ENCODE measurements around the gene FEM1A.
"Not testable (repeated sequence)": the region's sequence is repeated elsewhere in the genome, so short reads cannot be mapped to it uniquely, and the experiment has no call there.

Gene FEM1A

DNA sequence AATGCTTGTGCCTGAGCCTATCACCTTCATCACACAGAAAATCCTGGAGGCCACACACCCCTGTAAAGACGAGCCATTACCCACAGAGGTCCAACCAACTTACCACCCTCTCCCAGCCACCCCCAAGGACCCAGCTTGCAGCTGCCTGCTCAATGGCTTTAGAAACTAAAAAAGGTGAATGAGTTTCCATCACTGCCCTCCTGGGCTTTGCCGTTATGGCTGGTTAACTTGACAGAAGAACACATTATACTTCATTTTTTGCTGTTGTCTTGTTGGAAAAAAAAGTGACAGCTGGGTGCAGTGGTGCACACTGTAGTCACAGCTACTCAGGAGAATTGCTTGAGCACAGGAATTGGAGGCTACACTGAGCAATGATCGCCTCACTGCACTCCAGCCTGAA, 17.4 kb upstream of the FEM1A start:
- no peak for DNase-seq

DNA sequence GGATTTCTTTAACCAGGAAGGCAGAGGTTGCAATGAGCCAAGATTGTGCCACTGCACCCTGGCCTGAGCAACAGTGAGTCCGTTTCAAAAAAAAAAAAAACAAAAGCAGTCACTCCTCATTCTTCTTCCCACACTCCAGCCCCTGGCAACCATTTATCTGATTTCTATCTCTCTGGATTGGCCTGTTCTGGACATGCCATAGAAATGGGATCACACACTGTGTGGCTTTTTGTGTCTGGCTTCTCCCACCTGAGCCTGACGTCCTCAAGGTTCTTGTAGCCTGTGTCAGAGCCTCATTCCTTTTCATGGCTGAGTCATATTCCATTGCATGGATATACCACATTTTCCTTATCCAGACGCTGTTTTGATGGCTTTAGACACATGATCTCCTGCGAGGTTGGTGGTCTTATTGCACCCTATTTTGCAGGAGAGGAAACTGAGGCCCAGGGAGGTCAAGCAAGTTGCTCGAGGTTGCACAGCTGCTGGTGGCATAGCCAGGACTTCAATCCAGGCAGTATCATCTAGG, 15.8 kb upstream of the FEM1A start:
- no peak for DNase-seq

DNA sequence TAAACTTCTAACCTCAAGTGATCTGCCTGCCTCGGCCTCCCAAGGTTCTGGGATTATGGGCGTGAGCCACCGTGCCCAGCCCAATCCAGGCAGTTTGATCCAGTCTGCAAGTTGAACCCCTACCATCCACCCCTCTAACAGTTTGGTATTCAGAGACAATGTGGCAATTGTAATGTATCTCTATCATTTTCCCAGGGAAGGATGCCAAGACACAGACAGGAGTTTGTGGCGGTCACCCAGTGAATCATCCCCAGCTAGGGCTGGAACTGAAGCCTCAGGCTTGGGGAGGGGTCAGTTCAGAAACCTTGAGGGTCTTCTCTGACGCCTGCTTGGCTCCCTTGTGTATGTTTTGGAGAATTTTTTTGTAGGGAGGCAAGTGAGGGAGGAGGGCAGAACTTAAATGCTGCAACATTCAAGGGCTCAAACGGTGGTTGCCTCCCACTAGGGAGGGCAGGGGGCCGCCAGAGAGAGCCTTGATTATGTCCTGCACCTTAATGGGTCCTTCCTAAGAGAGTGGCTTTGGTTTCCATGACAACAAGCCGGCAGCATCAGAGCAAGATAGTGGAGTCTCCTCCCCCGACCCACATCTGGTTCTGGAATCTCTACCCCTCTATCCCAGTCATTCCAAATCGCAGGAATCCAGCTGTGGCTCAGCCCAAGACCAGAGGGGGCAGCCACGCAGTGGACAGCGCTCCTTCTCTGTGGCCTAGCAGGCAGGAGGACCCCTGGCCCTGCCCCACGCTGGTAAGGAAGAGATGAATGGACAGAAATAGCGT, 14.9 kb upstream of the FEM1A start:
- no peak for DNase-seq

DNA sequence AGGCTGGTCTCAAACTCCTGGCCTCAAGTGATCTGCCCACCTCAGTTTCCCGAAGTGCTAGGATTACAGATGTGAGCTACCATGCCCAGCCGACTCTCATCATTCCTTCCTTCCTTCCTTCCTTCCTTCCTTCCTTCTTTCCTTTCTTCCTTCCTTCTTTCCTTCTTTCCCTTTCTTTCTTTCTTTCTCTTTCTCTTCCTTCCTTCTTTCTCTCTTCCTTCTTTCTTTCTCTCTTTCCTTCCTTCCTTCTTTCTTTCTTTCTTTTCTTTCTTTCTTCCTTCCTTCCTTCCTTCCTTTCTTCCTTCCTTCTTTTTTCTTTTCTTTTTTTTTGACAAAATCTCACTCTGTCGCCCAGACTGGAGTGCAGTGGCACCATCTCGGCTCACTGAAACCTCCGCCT, 13.4 kb upstream of the FEM1A start:
- not testable (repeated sequence) for DNase-seq

DNA sequence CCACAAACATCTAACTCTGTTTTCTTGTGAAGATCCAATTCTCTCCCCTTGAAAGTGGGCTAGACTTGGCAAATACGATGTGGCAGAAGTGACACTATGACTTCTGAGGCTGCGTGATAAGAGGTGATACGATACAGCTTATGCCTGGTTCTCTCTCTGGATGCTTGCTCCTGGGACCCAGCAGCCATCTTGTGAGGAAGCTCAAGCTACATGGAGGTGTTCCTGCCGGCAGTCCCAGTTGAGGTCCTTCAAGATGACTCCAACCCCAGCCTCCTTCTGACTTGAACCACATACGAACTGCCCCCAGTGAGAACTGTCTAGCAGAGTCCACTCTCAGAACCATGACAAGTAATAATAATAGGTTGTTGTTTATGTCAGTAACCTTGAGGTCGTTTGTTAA, 10.7 kb upstream of the FEM1A start:
- DNase-seq: no peak

DNA sequence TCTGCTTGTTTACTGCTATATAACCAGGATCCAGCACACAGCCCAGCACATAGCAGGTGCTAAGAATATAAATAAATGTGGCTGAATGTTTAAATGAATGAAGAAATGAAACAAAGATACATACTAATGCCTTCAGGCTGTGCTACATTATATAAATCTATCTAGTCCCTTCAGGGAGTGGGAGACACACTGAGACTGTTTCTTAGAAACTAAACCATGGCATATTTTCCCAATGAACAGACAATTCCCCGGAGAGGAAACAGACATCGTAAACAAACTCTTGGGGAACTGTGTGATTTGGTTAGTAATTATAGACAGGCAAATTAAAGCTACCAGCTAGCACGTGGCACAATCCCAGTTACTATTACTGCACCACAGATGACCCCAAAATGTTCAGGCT, 9.7 kb upstream of the FEM1A start:
- DNase-seq: no peak

DNA sequence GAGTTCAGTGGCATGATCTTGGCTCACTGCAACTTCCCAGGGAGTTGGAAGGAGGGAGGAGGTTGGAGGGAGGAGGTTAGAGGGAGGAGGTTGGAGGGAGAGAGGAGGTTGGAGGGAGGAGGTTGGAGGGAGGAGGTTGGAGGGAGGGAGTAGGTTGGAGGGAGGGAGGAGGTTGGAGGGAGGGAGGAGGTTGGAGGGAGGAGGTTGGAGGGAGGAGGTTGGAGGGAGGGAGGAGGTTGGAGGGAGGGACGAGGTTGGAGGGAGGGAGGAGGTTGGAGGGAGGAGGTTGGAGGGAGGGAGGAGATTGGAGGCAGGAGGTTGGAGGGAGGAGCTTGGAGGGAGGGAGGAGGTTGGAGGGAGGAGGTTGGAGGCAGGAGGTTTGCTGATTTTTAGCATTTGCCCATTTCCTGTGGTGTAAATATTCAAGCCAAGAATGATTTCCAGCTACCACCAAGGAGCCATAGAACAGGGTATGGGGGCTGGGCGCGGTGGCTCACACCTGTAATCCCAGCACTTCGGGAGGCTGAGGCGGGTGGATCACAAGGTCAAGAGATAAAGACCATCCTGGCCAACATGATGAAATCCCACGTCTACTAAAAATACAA, 5.0 kb upstream of the FEM1A start:
- DNase-seq: not testable (repeated sequence)

DNA sequence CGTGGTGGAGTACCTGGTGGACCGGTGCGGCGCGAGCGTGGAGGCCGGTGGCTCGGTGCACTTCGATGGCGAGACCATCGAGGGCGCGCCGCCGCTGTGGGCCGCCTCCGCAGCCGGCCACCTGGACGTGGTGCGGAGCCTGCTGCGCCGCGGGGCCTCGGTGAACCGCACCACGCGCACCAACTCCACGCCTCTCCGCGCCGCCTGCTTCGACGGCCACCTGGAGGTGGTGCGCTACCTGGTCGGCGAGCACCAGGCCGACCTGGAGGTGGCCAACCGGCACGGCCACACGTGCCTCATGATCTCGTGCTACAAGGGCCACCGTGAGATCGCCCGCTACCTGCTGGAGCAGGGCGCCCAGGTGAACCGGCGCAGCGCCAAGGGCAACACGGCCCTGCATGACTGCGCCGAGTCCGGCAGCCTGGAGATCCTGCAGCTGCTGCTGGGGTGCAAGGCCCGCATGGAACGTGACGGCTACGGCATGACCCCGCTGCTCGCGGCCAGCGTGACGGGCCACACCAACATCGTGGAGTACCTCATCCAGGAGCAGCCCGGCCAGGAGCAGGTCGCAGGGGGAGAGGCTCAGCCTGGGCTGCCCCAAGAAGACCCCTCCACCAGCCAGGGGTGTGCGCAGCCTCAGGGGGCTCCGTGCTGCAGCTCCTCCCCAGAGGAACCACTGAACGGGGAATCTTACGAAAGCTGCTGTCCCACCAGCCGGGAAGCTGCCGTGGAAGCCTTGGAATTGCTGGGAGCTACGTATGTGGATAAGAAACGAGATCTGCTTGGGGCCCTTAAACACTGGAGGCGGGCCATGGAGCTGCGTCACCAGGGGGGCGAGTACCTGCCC, 708 bp downstream of the FEM1A start:
- not testable (repeated sequence) for DNase-seq

DNA sequence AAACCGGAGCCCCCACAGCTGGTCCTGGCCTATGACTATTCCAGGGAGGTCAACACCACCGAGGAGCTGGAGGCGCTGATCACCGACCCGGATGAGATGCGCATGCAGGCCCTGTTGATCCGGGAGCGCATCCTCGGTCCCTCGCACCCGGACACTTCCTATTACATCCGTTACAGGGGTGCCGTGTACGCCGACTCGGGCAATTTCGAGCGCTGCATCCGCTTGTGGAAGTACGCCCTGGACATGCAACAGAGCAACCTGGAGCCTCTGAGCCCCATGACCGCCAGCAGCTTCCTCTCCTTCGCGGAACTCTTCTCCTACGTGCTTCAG, 1.3 kb downstream of the FEM1A start:
- DNase-seq: not testable (repeated sequence)

DNA sequence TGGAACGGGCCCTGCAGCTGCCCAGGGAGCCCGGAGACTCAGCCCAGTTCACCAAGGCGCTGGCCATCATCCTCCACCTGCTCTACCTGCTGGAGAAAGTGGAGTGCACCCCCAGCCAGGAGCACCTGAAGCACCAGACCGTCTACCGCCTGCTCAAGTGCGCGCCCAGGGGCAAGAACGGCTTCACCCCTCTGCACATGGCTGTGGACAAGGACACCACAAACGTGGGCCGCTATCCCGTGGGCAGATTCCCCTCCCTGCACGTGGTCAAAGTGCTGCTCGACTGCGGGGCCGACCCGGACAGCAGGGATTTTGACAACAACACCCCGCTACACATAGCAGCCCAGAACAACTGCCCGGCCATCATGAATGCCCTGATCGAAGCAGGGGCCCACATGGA, 1.7 kb downstream of the FEM1A start:
- not testable (repeated sequence) for DNase-seq

DNA sequence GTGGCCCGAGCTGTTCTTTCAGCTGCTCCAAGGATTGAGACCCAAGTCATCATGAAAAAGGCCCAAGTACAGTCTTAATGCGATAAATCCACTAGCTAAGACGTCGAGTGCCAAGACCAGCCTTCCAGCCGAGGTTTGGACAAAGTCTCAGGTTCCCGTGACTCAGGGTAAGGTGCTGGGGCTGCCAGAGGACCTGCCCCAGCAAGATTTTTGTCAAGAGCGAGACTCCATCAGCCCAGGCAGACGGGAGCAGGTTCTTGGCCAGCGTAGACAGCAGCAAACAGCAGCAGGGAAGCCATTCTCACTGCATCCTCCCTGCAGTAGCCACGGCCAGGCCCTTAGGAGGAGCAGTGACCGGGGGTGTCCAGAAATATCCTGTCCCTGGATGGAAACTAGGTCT, 3.4 kb downstream of the FEM1A start:
- no peak for DNase-seq

DNA sequence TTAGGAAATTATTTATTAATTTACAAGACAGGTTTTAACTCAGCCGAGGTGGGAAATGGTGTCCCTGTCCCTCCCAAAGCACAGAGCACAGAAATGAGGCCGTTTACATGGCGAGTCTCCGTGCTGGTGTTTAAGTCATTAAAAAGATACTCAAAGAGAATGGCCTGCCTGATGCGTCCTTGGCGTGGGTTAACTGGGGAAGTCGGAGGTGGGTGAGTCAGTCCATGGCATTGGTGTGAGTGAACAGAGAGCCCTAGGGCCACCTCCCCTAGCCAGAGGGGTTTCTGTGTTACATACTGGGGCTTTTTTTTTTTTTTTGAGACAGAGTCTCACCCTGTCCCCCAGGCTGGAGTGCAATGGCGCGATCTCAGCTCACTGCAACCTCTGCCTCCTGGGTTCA, 3.9 kb downstream of the FEM1A start:
- no peak for DNase-seq

DNA sequence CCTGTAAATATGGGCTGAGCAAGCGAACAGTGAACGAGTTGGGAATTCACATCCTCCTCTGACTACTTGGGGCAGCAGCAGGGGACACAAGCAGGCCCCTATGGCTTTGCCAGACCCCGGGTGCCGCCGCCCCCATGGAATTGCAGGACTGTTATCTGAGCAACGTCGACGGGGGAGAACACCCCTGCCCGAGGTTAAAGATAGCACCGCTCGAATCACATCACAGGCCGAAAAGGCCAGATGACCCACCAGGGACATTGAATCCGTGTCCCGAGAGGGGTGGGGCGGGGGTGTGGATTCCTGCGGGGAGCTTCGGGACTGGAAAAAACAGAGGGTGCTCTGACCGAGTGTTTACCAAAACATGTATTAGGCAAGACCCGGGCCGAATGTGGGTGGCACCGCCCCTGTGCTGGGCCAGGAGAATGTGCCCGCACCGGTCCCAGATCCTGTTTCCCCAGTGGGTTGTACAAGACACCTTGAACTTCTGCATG, 9.1 kb downstream of the FEM1A start:
- no peak for DNase-seq

DNA sequence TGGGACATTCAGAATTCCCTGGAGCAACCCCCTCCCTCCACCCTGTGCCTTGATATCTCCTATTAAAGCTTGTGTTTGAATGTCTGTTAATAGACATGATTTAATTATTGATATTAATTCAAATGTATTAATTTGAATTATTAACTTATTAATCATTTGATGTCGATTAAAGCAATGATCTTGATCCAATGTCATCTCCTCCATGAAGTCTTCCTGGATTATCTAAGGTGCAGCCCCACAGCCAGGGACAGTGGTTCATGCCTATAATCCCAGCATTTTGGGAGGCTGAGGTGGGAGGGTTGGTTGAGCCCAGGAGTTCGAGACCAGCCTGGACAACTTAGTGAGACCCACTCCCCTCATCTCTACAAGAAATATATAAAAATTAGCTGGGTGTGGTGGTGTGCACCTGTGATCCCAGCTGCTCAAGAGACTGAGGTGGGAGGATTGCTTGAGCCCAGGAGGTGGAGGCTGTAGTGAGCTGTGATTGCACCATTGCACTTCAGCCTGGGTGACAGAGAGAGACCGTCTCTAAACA, 9.6 kb downstream of the FEM1A start:
- no peak for DNase-seq

DNA sequence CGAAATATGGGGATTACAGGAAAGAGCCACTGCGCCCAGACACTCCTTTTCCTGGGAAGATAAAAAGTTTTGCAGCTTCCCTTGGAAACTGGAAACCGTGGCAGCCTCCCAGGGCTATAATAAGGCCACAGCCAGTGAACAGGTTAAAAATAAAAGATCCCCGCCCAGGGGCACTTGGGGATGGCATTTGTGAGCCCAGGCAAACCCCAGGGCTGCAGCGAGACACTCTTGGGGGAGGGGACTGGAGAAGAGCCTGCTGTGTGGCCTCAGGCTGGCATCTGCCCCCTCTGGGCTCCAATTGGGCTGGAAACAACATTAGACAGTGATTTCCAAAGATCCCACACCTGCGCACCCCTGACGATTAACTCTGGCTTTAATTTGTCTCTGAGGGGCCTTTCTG, 11.2 kb downstream of the FEM1A start:
- no peak for DNase-seq

DNA sequence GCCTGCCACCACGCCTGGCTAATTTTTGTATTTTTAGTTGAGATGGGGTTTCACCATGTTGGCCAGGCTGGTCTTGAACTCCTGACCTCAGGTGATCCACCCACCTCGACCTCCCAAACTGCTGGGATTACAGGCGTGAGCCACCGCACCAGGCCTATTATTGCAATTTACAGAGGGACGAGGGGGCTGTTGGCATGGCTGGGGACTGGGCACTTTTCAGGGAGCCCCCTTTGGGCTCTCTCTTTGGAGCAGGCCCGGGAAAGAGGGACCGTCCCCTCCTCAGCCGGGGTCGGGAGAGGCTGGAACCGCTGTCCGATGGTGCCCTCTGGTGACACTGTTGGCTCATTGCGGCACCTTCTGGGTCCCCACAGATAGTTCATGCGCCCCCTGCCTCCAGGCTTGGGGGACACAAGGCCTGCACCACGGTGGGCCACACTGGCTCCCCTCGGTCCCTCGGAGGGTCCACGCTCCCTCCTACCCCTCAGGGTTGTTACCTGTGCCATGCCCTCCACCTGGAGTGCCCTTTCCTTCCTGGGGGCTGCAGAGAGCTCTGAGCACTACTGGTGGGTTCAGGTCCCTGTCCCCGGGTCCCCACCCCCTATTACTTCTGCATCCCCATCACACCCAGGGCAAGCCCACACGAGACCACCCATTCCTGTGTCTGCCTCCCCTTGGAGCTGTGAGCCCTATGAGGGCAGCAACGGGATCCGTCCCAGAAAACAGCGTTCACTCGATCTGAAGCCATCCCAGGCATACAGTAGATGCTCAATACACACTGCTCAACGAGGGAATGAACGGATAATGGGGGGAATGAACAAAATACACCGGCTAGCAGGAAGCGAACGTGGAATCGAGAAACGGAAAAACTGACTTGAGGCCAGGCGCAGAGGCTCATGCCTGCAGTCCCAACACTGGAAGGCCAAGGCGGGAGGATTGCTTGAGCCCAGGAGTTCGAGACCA, 12.5 kb downstream of the FEM1A start:
- DNase-seq: no peak

DNA sequence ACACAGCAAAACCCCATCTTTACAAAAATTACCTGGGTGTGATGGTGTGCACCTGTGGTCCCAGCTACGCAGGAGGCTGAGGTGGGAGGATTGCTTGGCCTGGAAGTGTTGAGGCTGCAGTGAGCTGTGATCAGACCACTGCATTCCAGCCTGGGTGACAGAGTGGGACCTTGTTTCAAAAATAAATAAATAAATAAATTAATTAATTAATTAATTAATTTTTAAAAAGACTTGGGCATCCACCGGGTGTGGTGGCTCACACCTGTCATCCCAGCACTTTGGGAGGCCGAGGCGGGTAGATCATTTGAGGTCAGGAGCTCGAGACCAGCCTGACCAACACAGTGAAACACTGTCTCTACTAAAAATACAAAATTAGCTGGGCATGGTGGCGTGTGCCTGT, 13.6 kb downstream of the FEM1A start:
- DNase-seq: not testable (repeated sequence)

DNA sequence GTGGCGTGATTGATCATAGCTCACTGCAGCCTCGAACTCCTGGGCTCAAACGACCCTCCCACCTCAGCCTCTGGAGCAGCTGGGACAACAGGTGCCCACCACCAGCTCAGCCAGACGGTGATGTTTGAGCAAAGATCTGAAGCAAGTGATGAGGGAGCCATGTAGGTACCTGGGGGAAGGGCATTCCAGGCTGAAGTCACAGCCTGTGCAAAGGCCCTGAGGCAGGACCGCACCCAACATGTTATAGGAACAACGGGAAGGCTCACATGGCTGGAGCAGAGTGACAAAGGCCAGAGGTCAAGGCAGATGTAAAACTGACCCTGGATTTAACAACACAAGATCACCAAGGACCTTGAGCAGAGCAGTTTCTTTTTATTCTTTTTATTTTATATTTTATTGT, 14.8 kb downstream of the FEM1A start:
- no peak for DNase-seq

DNA sequence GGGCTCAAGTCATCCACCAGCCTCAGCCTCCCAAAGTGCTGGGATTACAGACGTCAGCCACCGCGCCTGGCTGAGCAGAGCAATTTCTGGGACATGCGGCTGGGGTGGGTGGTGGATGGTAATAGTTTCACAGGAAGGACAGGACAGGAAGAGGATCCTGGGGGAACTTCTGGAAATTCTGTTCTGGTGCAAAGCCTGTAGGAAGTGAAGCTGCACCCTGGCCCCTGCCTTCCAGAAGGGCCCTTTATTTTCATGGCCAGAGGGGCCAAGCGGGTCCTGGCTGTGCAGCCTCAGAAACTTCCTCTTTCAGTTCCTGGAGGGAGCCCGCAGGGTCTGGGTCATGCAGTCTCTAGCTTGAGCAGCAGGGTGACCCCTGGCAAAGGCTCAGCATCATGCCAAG, 15.7 kb downstream of the FEM1A start:
- no peak for DNase-seq

DNA sequence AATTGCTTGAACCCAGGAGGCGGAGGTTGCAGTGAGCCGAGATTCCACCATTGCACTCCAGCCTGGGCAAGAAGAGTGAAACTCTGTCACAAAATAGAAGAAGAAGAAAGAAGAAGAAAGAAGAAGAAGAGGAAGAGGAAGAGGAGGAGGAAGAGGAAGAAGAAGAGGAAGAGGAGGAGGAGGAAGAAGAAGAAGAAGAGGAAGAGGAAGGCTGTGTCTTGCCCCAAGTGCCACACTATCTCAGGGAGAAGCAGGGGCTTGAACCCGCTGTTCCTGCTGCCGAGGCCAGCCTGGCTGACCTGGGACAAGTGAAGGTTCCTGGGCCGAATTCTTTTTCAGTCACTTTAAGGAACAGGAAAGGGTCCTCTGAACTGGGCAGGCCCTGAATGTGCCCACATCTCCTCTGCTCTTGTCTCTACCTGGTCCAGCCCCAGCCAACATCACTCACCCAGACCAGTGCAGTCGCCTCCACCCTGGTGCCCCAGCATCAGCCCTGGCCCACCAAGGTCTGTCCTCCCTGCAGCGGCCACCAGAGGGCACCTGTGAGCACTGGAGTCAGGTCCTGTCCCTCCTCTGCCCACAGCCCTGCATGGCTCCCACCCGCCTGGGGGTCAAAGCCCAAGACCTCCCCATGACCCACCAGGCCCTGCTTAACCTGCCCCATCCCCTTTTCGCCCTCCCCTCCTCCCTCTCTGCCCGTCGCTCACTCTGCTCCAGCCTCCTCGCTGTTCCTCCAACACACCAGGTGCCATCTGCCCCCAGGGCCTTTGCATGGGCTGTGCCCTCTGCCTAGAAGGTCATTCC, 20.0 kb downstream of the FEM1A start:
- DNase-seq: peak; percentile 26
